CD1c-positive myeloid dendritic cell (primary cell): ENCODE data around the gene DNAH10.
"Not testable (repeated sequence)": the region's sequence is repeated elsewhere in the genome, so short reads cannot be mapped to it uniquely, and the experiment has no call there.

ENCODE experiments used
- DNase-seq: peaks from one replicate; pipeline ENCODE4 v3.0.0-alpha.2; 2016; ENCODE audit errors: extremely low spot score

Gene DNAH10

GRCh38 chr12:123907726-123908476, 145.8 kb downstream of the DNAH10 start:
- no peak for DNase-seq

GRCh38 chr12:123908884-123909725, 147.0 kb downstream of the DNAH10 start:
- DNase-seq = no peak

GRCh38 chr12:123910057-123910456, 148.0 kb downstream of the DNAH10 start:
- DNase-seq = no peak

- DNase-seq = no peak
Measured at GRCh38 chr12:123910761-123911193, 148.7 kb downstream of the DNAH10 start.

- not testable (repeated sequence) for DNase-seq
Measured at GRCh38 chr12:123911672-123912409, 149.7 kb downstream of the DNAH10 start.

- DNase-seq = no peak
Measured at GRCh38 chr12:123912415-123913380, 150.6 kb downstream of the DNAH10 start.

- DNase-seq = no peak
Measured at GRCh38 chr12:123914726-123915333, 152.7 kb downstream of the DNAH10 start.

GRCh38 chr12:123916729-123917128, 154.6 kb downstream of the DNAH10 start:
- no peak for DNase-seq

GRCh38 chr12:123917337-123917850, 155.3 kb downstream of the DNAH10 start:
- DNase-seq = no peak

GRCh38 chr12:123919980-123920360, 157.9 kb downstream of the DNAH10 start:
- DNase-seq = no peak

GRCh38 chr12:123923038-123923437, 160.9 kb downstream of the DNAH10 start:
- no peak for DNase-seq

- no peak for DNase-seq
Measured at GRCh38 chr12:123923927-123924326, 161.8 kb downstream of the DNAH10 start.

- DNase-seq = no peak
Measured at GRCh38 chr12:123924539-123924938, 162.4 kb downstream of the DNAH10 start.

- no peak for DNase-seq
Measured at GRCh38 chr12:123928274-123928865, 166.3 kb downstream of the DNAH10 start.

GRCh38 chr12:123928897-123929296, 166.8 kb downstream of the DNAH10 start:
- DNase-seq = no peak

- DNase-seq = no peak
Measured at GRCh38 chr12:123929946-123930583, 168.0 kb downstream of the DNAH10 start.

- DNase-seq = no peak
Measured at GRCh38 chr12:123931686-123932321, 169.7 kb downstream of the DNAH10 start.

GRCh38 chr12:123933214-123933613, 171.1 kb downstream of the DNAH10 start:
- no peak for DNase-seq

GRCh38 chr12:123934016-123934620, 172.0 kb downstream of the DNAH10 start:
- DNase-seq = no peak
